Activated T-helper 1 cell treated with Interleukin-2 at 50 U/mL for 16 hours (primary cell): ENCODE measurements around the gene LCN6.
"Not testable (repeated sequence)": the region's sequence is repeated elsewhere in the genome, so short reads cannot be mapped to it uniquely, and the experiment has no call there.

Experiments used
- DNase-seq: peaks from one replicate; pipeline ENCODE4 v3.0.0-alpha.2; 2020; ENCODE audit warnings: low read depth

Gene LCN6

GRCh38 chr9:136759436-136760325, 11.4 kb upstream of the LCN6 start:
- no peak for DNase-seq

DNA sequence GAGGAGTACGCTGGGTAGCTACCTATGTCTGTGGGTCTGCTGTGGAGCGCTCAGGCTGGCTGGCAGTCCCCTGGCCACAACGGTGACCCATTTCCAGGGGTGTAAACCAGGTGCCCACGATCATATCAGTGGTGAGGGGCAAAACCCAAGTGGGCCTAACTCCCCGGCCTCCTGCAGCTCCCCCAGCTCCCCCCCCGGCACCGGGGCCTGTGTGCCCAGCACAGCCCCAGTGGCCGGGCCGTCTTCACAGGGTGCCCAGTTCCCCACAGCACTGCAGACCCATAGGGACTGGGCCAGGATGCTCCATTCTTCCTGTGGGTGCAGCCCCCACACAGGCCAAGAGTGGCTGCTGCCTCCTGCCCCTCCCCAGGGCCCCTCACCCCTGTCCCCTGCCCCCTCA, 10.7 kb upstream of the LCN6 start:
- no peak for DNase-seq

- DNase-seq: no peak
Measured at GRCh38 chr9:136757751-136758140, 9.4 kb upstream of the LCN6 start.

GRCh38 chr9:136757328-136757727, 9.0 kb upstream of the LCN6 start:
- no peak for DNase-seq

GRCh38 chr9:136756836-136757235, 8.5 kb upstream of the LCN6 start:
- DNase-seq: no peak

GRCh38 chr9:136756134-136756438, 7.8 kb upstream of the LCN6 start:
- DNase-seq: no peak

- DNase-seq: not testable (repeated sequence)
Measured at GRCh38 chr9:136755302-136756133, 7.2 kb upstream of the LCN6 start.

DNA sequence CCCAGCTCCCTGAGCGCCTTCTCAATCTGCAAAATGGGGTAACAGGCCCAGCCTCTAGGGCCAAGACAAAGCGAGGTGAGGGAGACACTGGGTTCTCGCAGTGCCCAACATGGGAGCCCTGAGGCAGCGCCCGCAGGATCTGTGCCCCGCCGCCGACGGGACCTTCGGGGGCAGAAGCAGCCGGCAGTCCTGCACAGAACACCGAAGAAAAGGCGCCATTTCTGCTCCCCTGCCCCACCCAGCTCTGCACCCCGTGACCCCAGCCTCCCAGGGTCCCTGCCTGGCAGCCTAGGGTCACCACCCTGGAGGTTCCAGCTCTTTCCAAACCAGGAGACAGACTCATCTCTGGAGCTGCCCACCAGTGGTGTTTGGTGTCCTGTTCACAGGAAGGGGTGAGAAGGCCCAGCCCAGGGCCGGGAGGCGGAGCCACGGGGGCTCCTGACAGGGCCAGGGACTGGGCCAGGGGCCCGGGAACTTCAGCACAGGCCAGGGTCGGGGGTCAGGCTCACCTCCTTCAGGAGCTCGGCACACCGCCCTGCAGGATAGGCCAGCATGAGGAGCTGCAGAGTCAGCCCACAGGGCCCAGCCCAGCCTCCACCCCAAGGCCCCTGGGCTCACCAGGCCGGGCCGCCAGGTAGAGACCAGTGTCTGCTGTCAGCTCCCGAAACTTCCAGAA, 6.4 kb upstream of the LCN6 start:
- DNase-seq: no peak

DNA sequence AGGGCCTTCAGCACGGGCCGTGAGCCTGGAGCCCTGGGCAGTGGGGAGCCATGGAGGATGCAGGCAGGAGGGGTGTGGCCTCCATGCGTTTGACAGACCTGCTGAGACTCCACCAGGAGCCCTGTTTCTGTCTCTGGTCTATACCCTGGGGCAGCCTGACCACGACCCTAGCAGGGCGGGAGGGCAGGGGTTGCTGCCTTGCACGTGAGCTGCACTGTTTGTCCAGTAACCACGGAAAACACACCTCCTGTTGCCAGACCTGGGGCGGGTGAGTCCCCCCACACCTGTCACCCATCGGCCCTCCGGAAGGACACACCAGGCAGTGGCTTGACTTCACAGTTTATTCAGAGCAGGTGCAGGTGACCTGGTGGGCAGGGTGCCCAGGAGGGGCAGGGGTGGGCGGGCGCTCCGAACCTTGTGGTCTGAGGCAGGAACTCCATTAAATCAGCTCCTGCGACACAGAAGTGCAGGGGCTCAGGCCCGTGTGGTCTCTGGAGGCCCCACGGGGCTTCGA, 5.8 kb upstream of the LCN6 start:
- DNase-seq: no peak

DNA sequence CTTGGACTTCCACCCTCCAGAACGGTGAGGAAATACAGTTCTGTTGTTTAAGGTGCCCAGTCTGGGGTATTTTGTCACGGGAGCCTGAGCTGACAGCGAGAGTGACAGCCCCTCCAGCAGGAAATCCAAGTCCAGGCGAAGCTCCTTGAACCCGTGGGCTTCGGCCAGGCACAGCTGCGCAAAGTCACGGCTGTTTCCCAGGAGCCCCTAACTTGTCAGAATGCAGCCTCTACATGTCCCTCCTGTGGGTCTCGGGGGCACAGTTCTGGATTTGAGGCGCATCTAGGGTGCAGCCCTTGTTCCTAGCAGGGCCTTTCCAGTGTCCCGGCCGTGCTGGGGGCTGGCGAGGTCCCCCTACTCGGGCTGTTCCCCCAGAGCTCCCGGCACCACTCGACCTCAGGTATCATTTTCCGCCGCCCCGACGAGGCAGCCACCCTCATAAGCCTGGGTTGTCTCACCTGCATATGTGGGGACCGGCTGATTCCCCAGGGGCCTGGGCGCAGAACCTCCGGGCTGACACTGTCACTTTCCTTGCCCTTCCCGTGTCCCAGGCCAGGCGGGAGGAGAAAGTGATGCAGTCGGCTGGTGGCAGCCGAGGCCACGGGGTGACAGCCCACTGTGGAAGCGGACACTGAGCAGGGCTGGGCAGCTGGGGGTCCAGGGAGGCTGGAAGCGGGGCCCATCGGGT, 5.2 kb upstream of the LCN6 start:
- DNase-seq: no peak

DNA sequence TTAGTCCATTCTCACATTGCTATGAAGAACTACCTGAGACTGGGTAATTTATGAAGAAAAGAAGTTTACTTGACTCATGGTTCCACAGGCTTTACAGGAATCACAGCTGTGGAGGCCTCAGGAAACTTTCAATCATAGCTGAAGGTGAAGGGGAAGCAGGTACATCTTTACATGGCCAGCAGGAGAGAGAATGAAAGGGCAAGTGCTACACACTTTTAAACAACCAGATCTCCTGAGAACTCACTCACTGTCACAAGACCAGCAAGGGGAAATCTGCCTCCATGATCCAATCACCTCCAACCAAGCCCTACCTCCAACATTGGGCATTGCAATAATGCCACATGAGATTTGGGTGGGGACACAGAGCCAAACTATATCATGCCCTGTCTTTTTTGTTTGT, 3.5 kb upstream of the LCN6 start:
- no peak for DNase-seq

- no peak for DNase-seq
Measured at GRCh38 chr9:136751244-136751643, 2.9 kb upstream of the LCN6 start.

GRCh38 chr9:136750526-136750925, 2.2 kb upstream of the LCN6 start:
- DNase-seq: no peak

GRCh38 chr9:136748666-136749611, 614 bp upstream of the LCN6 start:
- no peak for DNase-seq

GRCh38 chr9:136747161-136748060, 914 bp downstream of the LCN6 start:
- DNase-seq: no peak

DNA sequence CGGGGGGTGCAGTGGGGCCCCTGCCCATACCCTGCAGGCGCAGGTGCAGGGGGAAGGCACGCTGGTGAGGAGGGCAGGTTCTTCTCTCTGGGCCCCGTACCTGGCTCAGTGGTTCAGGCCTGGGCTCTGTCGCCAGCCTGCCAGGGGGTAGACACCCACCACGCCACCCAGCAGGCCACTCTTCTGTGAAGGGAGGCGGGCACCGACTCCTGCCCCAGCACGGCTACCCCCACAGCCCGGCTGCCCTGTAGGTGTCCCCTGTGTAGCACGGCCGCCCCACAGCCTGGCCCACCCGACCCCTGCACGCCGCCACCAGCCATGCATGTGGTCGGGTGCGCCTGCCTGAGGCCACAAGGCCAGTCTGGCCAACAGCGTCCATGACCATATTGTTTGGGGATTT, 1.7 kb downstream of the LCN6 start:
- no peak for DNase-seq

- DNase-seq: no peak
Measured at GRCh38 chr9:136746155-136746490, 2.2 kb downstream of the LCN6 start.

DNA sequence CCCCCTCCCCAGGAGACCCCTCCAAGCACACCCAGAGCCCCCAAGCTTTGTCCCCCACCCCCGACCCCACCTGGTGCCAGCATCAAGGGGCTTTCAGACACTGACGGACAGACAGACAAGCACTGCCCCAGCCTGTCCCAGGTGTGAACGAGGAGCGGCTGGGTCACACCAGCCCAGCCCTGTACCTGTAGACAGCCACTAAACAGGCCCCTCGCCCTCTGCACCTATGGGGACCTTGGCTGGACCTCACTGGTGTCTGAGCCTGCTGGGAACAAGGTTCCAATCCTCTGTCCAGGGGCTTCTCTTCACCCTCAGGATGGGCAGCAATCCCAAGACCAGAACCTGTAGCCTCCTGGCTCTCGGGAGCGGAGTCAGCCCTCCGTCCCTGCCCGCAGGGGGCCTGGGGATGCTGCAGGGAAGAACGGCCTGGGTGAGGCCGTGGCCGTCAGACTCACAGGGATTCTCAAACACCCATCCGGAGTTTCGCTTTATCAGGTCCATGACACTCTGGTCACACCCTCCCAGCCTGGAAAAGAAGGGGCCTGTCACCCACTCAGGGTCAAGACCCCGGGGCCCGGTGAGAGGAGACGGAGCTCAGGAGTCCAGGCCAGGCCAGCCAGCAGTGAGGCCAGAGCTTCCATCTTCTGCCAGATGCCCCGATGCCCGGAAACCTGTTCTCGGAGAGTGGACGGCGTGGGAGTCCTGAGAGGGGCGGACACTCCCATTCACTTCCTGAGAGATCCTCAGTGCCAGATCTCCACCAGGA, 2.8 kb downstream of the LCN6 start:
- DNase-seq: no peak

GRCh38 chr9:136744773-136745172, 3.6 kb downstream of the LCN6 start:
- DNase-seq: no peak
